SK-N-SH (cell line): ENCODE data around the gene NOB1. TPM values are rescaled to one million over a fixed set of nuclear protein-coding genes. Genes with fewer than 3 reads are reported as not detected.

ENCODE experiments used
- CTCF ChIA-PET: fragments of 300-600, 350-600 bp; formaldehyde crosslinking; extraction: SDS; loops from one replicate; lab custom pipeline; 2021; lab: Yijun Ruan, JAX
- POLR2A ChIA-PET: fragments of 350-600 bp; sonication (Branson Sonifier 250); formaldehyde crosslinking; extraction: SDS; loops from one replicate; lab custom pipeline; 2020; ENCODE audit warnings: antibody characterized with exemption, inconsistent platforms; lab: Yijun Ruan, JAX
- DNase-seq: peaks from one replicate; pipeline ENCODE4 v3.0.0; 2012
- H2AFZ ChIP-seq: fragments of 200-600 bp; sonication (generic); 2 replicates; pipeline ENCODE4 v1.8.1; 2016; ENCODE audit warnings: antibody characterized with exemption, mild to moderate bottlenecking, low read depth
- H3F3A ChIP-seq: fragments of 200-600 bp; sonication (generic); replicated peaks from 2 replicates; pipeline ENCODE3; 2016; ENCODE audit warnings: antibody characterized with exemption, mild to moderate bottlenecking; ENCODE audit not compliant: insufficient read depth
- H3K27ac ChIP-seq, 2 experiments: fragments of 200-500 bp in 1 of 2; fragments of 200-600 bp in 1 of 2; sonication (Bioruptor generic) in 1 of 2; sonication (generic), shearing (Covaris generic) in 1 of 2; 2 replicates each; pipeline versions ENCODE4 v1.5.1 to v1.6.1; 2014 to 2016; ENCODE audit warnings: low read depth in 2 of 2, inconsistent platforms in 1 of 2, low read length in 1 of 2, mild to moderate bottlenecking in 1 of 2, mixed read lengths in 1 of 2
- H3K27me3 ChIP-seq: fragments of 200-600 bp; sonication (generic), shearing (Covaris generic); 2 replicates; pipeline ENCODE4 v1.6.1; 2016; ENCODE audit warnings: mixed run types; ENCODE audit not compliant: insufficient read depth
- H3K36me3 ChIP-seq, 2 experiments: fragments of 200-500 bp in 1 of 2; fragments of 200-600 bp in 1 of 2; sonication (Bioruptor generic) in 1 of 2; sonication (generic) in 1 of 2; replicated peaks in 1 of 2; 2 replicates each; pipeline versions ENCODE3 to v1.5.1; 2014 to 2016; ENCODE audit warnings: low read length in 1 of 2, mild to moderate bottlenecking in 1 of 2; ENCODE audit not compliant: insufficient read depth in 2 of 2, control insufficient read depth in 1 of 2
- H3K4me1 ChIP-seq, 2 experiments: fragments of 200-500 bp in 1 of 2; fragments of 200-600 bp in 1 of 2; sonication (Bioruptor generic) in 1 of 2; sonication (generic), shearing (Covaris generic) in 1 of 2; 2 replicates each; pipeline versions ENCODE4 v1.5.1 to v1.6.1; 2014 to 2016; ENCODE audit warnings: low read depth in 1 of 2, low read length in 1 of 2, mixed run types in 1 of 2; ENCODE audit not compliant: insufficient read depth in 2 of 2, control insufficient read depth in 1 of 2
- H3K4me2 ChIP-seq: fragments of 200-600 bp; sonication (generic), shearing (Covaris generic); 2 replicates; pipeline ENCODE4 v1.6.1; 2017; ENCODE audit warnings: mixed run types
- H3K4me3 ChIP-seq, 2 experiments: fragments of 200-500 bp in 1 of 2; fragments of 200-600 bp in 1 of 2; sonication (Bioruptor generic) in 1 of 2; sonication (generic), shearing (Covaris generic) in 1 of 2; 2 replicates each; pipeline versions ENCODE4 v1.5.1 to v1.8.1; 2014 to 2016; ENCODE audit warnings: low read depth in 2 of 2, inconsistent platforms in 1 of 2, low read length in 1 of 2, mild to moderate bottlenecking in 1 of 2, mixed read lengths in 1 of 2, moderate library complexity in 1 of 2
- H3K79me2 ChIP-seq: fragments of 200-600 bp; sonication (generic); 2 replicates; pipeline ENCODE4 v1.8.1; 2017; ENCODE audit warnings: mild to moderate bottlenecking; ENCODE audit not compliant: insufficient read depth
- H3K9ac ChIP-seq: fragments of 200-600 bp; sonication (generic); 2 replicates; pipeline ENCODE4 v1.6.1; 2017; ENCODE audit warnings: mixed run types
- H3K9me2 ChIP-seq: fragments of 200-600 bp; sonication (generic); 2 replicates; pipeline ENCODE4 v1.6.1; 2017; ENCODE audit warnings: mixed run types
- H3K9me3 ChIP-seq: fragments of 200-600 bp; sonication (generic); 2 replicates; pipeline ENCODE4 v1.6.1; 2017; ENCODE audit warnings: mixed run types, mild to moderate bottlenecking, moderate library complexity
- H4K20me1 ChIP-seq: fragments of 200-600 bp; sonication (generic); 2 replicates; pipeline ENCODE4 v1.6.1; 2017; ENCODE audit warnings: mild to moderate bottlenecking, mixed run types; ENCODE audit not compliant: insufficient read depth
- EP300 ChIP-seq, 2 experiments: IDR thresholded peaks; 2 replicates each; pipeline versions ENCODE4 v1.4.0 to v1.6.1; 2012; ENCODE audit warnings: borderline replicate concordance in 1 of 2, low read depth in 1 of 2, low read length in 1 of 2
- EZH2phosphoT487 ChIP-seq: fragments of 200-600 bp; sonication (generic); IDR thresholded peaks from 2 replicates; pipeline ENCODE4 v1.6.1; 2017; ENCODE audit warnings: low read depth, mixed run types, mild to moderate bottlenecking, antibody characterized with exemption, moderate library complexity, borderline replicate concordance
- FOSL2 ChIP-seq: IDR thresholded peaks from 2 replicates; pipeline ENCODE4 v1.4.0; 2012; ENCODE audit warnings: low read depth, mild to moderate bottlenecking, moderate library complexity, borderline replicate concordance
- JUND ChIP-seq: IDR thresholded peaks from 2 replicates; pipeline ENCODE4 v1.4.0; 2012
- MEF2A ChIP-seq: IDR thresholded peaks from 2 replicates; pipeline ENCODE4 v1.4.0; 2012; ENCODE audit warnings: low read depth, borderline replicate concordance
- MXI1 ChIP-seq: IDR thresholded peaks from 2 replicates; pipeline ENCODE4 v1.6.1; 2012; ENCODE audit warnings: mild to moderate bottlenecking, low read depth, low read length, improper control_type of control experiment
- NRF1 ChIP-seq: IDR thresholded peaks from 2 replicates; pipeline ENCODE4 v1.6.1; 2012; ENCODE audit warnings: low read depth, mild to moderate bottlenecking, low read length
- POLR2AphosphoS5 ChIP-seq: IDR thresholded peaks from 2 replicates; pipeline ENCODE4 v1.6.1; 2012; ENCODE audit warnings: low read depth, low read length
- RAD21 ChIP-seq: IDR thresholded peaks from 2 replicates; pipeline ENCODE4 v1.6.1; 2012; ENCODE audit warnings: mild to moderate bottlenecking, low read length
- RCOR1 ChIP-seq: fragments of 150-350 bp; IDR thresholded peaks from 2 replicates; pipeline ENCODE4 v1.6.1; 2017; ENCODE audit warnings: antibody characterized with exemption, low read length
- RXRA ChIP-seq: IDR thresholded peaks from 2 replicates; pipeline ENCODE4 v1.4.0; 2012; ENCODE audit warnings: low read depth, mild to moderate bottlenecking, borderline replicate concordance
- SIN3A ChIP-seq: IDR thresholded peaks from 2 replicates; pipeline ENCODE4 v1.6.1; 2012; ENCODE audit warnings: low read depth, mild to moderate bottlenecking, low read length, moderate library complexity, borderline replicate concordance
- SMC3 ChIP-seq: IDR thresholded peaks from 2 replicates; pipeline ENCODE4 v1.6.1; 2012; ENCODE audit warnings: low read depth, low read length, improper control_type of control experiment
- TAF1 ChIP-seq: IDR thresholded peaks from 2 replicates; pipeline ENCODE4 v1.6.1; 2012; ENCODE audit warnings: low read depth, mild to moderate bottlenecking, low read length, moderate library complexity, borderline replicate concordance
- TCF12 ChIP-seq: IDR thresholded peaks from 2 replicates; pipeline ENCODE4 v1.4.0; 2012
- TEAD4 ChIP-seq: IDR thresholded peaks from 2 replicates; pipeline ENCODE4 v1.4.0; 2012; ENCODE audit warnings: mild to moderate bottlenecking, borderline replicate concordance; ENCODE audit not compliant: insufficient read depth
- YY1 ChIP-seq: IDR thresholded peaks from 2 replicates; pipeline ENCODE4 v1.4.0; 2012; ENCODE audit warnings: low read depth, mild to moderate bottlenecking
- WGBS: methylation state at CpG from one replicate; pipeline ENCODE4 v1.1.6; 2017; ENCODE audit warnings: low lambda C conversion rate; 5-methylcytosine and 5-hydroxymethylcytosine counted together
- polyA plus RNA-seq, 3 experiments: library from polyadenylated mRNA; depleted of rRNA; stranded (reverse); fragments of >200 nt; gene quantifications; 2 replicates each; pipeline ENCODE4 v1.2.3, GENCODE V29; 2012
- TF ChIP-seq, protein P1 (sequence below): fragments of 200-600 bp; sonication (generic); IDR thresholded peaks from 2 replicates; pipeline ENCODE4 v1.6.1; 2017; ENCODE audit warnings: antibody characterized with exemption, mild to moderate bottlenecking, moderate library complexity
- TF ChIP-seq, protein P2 (sequence below): IDR thresholded peaks from 2 replicates; pipeline ENCODE4 v1.4.0; 2012; ENCODE audit warnings: low read depth
- TF ChIP-seq, protein P3 (sequence below): IDR thresholded peaks from 2 replicates; pipeline ENCODE4 v1.4.0; 2012; ENCODE audit warnings: low read depth, borderline replicate concordance
- TF ChIP-seq, protein P4 (sequence below): fragments of 150-350 bp; IDR thresholded peaks from 2 replicates; pipeline ENCODE4 v1.6.1; 2017; ENCODE audit warnings: antibody characterized with exemption, low read length, low read depth, borderline replicate concordance

Gene NOB1
- polyA plus RNA-seq, 1 of the 3 experiments (the other 2 are of a cell fraction) = 86.3 TPM

DNA sequence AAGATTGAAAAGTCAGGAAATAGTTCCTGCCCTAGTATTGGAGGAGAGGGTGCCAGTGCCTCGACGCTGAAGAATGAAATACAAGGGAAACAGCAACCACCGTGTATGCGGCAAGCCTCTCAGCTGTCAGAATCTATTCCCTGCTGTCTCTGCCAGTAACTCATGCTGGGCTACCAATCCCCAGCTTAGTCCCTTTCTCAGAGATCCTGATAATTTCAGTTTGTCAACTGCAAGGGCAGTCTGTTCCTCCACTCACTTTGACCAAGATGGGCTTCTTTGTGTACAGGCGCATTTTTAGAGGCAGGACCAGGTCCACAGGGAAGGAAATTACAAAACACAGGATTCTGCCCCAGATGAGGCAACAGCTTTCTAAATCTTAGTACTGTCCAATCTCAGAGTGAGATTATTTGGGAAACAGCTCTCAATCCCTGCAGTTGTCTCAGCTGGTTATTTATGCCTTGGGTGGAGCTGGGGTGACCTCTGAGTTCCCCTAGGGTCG, 29.7 kb downstream of the NOB1 start:
- Histone ChIP-seq H3F3A (peaks cover 31% of the 10 kb centered on the region), H3K79me2 (peaks cover 69% of the 10 kb centered on the region), H3K9me2 (no peaks in the 10 kb centered on the region), H3K4me3 (peak overlapping the region in 1 of 2 experiments; percentile 80; a peak in 3 of 4 replicates), H3K9me3 (no peaks in the 10 kb centered on the region), H3K9ac (no peak overlapping the region), H3K27ac (peak overlapping the region in 1 of 2 experiments; percentile 30; a peak in 1 of 4 replicates), H3K36me3 (peaks cover 0 to 6% of the 10 kb centered on the region in 2 experiments), H3K27me3 (no peaks in the 10 kb centered on the region), H3K4me1 (peaks cover 17 to 18% of the 10 kb centered on the region in 2 experiments; a peak in 3 of 4 replicates), H3K4me2 (peak overlapping the region; percentile 97), H2AFZ (no peak overlapping the region), H4K20me1 (no peaks in the 10 kb centered on the region)
- ChIA-PET CTCF (interaction anchor here (1.2 to 3.6 kb wide), 3 partner anchors 15 to 29 kb away, joined by 3 to 19 read pairs (median 6); partner anchors contain the start of gene NOB1), POLR2A (interaction anchor here (1.2 to 3.0 kb wide), 2 partner anchors 30 kb away, joined by 3 to 12 read pairs; partner anchors contain the start of gene NOB1)
- TF ChIP-seq, protein P1, sequence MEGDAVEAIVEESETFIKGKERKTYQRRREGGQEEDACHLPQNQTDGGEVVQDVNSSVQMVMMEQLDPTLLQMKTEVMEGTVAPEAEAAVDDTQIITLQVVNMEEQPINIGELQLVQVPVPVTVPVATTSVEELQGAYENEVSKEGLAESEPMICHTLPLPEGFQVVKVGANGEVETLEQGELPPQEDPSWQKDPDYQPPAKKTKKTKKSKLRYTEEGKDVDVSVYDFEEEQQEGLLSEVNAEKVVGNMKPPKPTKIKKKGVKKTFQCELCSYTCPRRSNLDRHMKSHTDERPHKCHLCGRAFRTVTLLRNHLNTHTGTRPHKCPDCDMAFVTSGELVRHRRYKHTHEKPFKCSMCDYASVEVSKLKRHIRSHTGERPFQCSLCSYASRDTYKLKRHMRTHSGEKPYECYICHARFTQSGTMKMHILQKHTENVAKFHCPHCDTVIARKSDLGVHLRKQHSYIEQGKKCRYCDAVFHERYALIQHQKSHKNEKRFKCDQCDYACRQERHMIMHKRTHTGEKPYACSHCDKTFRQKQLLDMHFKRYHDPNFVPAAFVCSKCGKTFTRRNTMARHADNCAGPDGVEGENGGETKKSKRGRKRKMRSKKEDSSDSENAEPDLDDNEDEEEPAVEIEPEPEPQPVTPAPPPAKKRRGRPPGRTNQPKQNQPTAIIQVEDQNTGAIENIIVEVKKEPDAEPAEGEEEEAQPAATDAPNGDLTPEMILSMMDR = no peak
- TF ChIP-seq EP300 (IDR thresholded peaks at IDR 0.05; ENCODE audit: borderline replicate concordance in 1 of 2, low read depth in 1 of 2, low read length in 1 of 2) (no peak), SMC3 (no peak), FOSL2 (no peak), EZH2phosphoT487 (no peak), TEAD4 (no peak), MEF2A (no peak)
- WGBS = 69% methylated on average over 6 of the region's 6 CpGs
- no peak for DNase-seq

DNA sequence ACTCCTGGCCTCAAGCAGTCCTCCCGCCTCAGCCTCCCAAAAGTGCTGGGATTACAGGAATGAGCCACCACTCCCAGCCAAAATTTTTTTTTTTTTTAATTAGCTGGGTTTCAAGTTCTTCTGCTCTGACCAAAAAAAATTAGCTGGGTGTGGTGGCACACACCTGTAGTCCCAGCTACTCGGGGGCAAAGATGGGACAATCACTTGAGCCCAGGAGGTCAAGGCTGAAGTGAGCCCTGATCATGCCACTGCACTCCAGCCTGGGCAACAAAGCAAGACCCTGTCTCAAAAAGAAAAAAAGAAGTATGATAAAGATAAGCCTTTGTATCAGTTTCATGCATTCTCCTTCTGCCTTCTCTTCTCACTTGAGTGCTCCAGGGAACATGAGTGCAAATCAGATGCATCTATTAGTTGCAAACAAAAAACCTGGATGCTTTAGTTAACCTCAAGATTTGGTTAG, 30.3 kb downstream of the NOB1 start:
- peaks cover 69% of the 10 kb centered on the region for H3K79me2 ChIP-seq

More for the DNA sequence above, 30.3 kb downstream of the NOB1 start:
- Histone ChIP-seq H3K36me3 (peaks cover 0 to 6% of the 10 kb centered on the region in 2 experiments), H3K27ac (peak overlapping the region in 1 of 2 experiments; percentile 30; a peak in 1 of 4 replicates), H2AFZ (no peak overlapping the region), H4K20me1 (no peaks in the 10 kb centered on the region), H3K9me3 (no peaks in the 10 kb centered on the region), H3K9ac (no peak overlapping the region), H3K4me3 (peak overlapping the region in 1 of 2 experiments; percentile 80; a peak in 1 of 4 replicates), H3K4me2 (peak overlapping the region; percentile 97), H3K9me2 (no peaks in the 10 kb centered on the region), H3F3A (peaks cover 31% of the 10 kb centered on the region), H3K4me1 (peaks cover 17 to 18% of the 10 kb centered on the region in 2 experiments; a peak in 3 of 4 replicates), H3K27me3 (no peaks in the 10 kb centered on the region)
- no peak for DNase-seq
- WGBS = 75% methylated on average over 2 of the region's 2 CpGs
- ChIA-PET CTCF (interaction anchor here (1.2 to 3.6 kb wide), 3 partner anchors 14 to 30 kb away, joined by 3 to 19 read pairs (median 6); partner anchors contain the start of gene NOB1), POLR2A (interaction anchor here (1.2 kb wide), 1 partner anchor 31 kb away, joined by 3 read pairs; the partner anchor contains the start of gene NOB1)
- no peak for TF ChIP-seq RAD21
- no peak for TF ChIP-seq EZH2phosphoT487
- TF ChIP-seq, protein P2, sequence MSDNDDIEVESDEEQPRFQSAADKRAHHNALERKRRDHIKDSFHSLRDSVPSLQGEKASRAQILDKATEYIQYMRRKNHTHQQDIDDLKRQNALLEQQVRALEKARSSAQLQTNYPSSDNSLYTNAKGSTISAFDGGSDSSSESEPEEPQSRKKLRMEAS = no peak
- no peak for TF ChIP-seq TCF12
- TF ChIP-seq MXI1 = no peak
- no peak for TF ChIP-seq YY1
- TF ChIP-seq TAF1 = no peak
- no peak for TF ChIP-seq POLR2AphosphoS5
- TF ChIP-seq MEF2A = no peak
- no peak for TF ChIP-seq JUND
- TF ChIP-seq SIN3A = no peak
- no peak for TF ChIP-seq FOSL2
- TF ChIP-seq, protein P3, sequence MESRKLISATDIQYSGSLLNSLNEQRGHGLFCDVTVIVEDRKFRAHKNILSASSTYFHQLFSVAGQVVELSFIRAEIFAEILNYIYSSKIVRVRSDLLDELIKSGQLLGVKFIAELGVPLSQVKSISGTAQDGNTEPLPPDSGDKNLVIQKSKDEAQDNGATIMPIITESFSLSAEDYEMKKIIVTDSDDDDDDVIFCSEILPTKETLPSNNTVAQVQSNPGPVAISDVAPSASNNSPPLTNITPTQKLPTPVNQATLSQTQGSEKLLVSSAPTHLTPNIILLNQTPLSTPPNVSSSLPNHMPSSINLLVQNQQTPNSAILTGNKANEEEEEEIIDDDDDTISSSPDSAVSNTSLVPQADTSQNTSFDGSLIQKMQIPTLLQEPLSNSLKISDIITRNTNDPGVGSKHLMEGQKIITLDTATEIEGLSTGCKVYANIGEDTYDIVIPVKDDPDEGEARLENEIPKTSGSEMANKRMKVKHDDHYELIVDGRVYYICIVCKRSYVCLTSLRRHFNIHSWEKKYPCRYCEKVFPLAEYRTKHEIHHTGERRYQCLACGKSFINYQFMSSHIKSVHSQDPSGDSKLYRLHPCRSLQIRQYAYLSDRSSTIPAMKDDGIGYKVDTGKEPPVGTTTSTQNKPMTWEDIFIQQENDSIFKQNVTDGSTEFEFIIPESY = no peak
- TF ChIP-seq RCOR1 = no peak
- no peak for TF ChIP-seq TEAD4
- no peak for TF ChIP-seq EP300 (IDR thresholded peaks at IDR 0.05; ENCODE audit: borderline replicate concordance in 1 of 2, low read depth in 1 of 2, low read length in 1 of 2)
- TF ChIP-seq, protein P4, sequence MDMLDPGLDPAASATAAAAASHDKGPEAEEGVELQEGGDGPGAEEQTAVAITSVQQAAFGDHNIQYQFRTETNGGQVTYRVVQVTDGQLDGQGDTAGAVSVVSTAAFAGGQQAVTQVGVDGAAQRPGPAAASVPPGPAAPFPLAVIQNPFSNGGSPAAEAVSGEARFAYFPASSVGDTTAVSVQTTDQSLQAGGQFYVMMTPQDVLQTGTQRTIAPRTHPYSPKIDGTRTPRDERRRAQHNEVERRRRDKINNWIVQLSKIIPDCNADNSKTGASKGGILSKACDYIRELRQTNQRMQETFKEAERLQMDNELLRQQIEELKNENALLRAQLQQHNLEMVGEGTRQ = no peak
- no peak for TF ChIP-seq RXRA
- TF ChIP-seq NRF1 = no peak
